Psoas muscle (tissue), 8 donors: Measurements from ENCODE around the gene CD4. TPM values are rescaled to one million over a fixed set of nuclear protein-coding genes. Genes with fewer than 3 reads are reported as not detected.
"Not testable (repeated sequence)": the region's sequence is repeated elsewhere in the genome, so short reads cannot be mapped to it uniquely, and the experiment has no call there.

Experiments
- ATAC-seq, 4 donors: fragments of 200-7000 bp; cut with Tn5 transposase; one replicate each; pipeline ENCODE4 v1.9.1; 2020; ENCODE audit warnings: moderate library complexity in 3 of 4, mild to moderate bottlenecking in 2 of 4
- DNase-seq, 2 donors: peaks; one replicate each; pipeline ENCODE4 v3.0.0-alpha.2; 2020
- H3K27ac ChIP-seq: fragments of 200-600 bp; one replicate; pipeline ENCODE4 v1.8.0; 2022
- H3K27me3 ChIP-seq, 3 donors: fragments of 200-600 bp in 1 of 3; one replicate each; pipeline versions ENCODE4 v1.6.1 to v1.8.0; 2013 to 2022; ENCODE audit warnings: low read length in 2 of 3, mild to moderate bottlenecking in 2 of 3, moderate library complexity in 1 of 3; ENCODE audit not compliant: insufficient read depth in 3 of 3
- H3K36me3 ChIP-seq, 2 donors: fragments of 200-600 bp in 1 of 2; one replicate each; pipeline versions ENCODE4 v1.6.1 to v1.8.0; 2013 to 2022; ENCODE audit warnings: low read depth in 1 of 2, mild to moderate bottlenecking in 1 of 2, moderate library complexity in 1 of 2; ENCODE audit not compliant: insufficient read depth in 1 of 2
- H3K4me1 ChIP-seq: fragments of 200-600 bp; one replicate; pipeline ENCODE4 v1.8.0; 2022
- H3K4me3 ChIP-seq: fragments of 200-600 bp; one replicate; pipeline ENCODE4 v1.8.0; 2022; ENCODE audit warnings: mild to moderate bottlenecking
- H3K9me3 ChIP-seq: fragments of 200-600 bp; one replicate; pipeline ENCODE4 v1.8.0; 2022
- WGBS, 3 donors: extraction: QIAGEN DNeasy Blood & Tissue Kit; methylation state at CpG; one replicate each; pipeline versions ENCODE4 v1.1.6 to v1.1.7; 2013; 5-methylcytosine and 5-hydroxymethylcytosine counted together
- intact Hi-C, 2 donors: fragments of 100-400 bp; cut with DNase I; formaldehyde crosslinking; loops; one replicate each; pipeline versions ENCODE4 v1.11.0 to v1.14.2; 2022
- polyA plus RNA-seq, 3 donors: library from polyadenylated mRNA; stranded (reverse); fragments of 200-250 nt; gene quantifications; one replicate each; pipeline ENCODE4 v1.2.3, GENCODE V29; 2013
- total RNA-seq, 4 donors: library from RNA; stranded (reverse); fragmentation: NEBNext Ultra II Directional in 2 of 4; extraction: Animal tissue kit (Norgen Biotek cat#: 25700) in 2 of 4; gene quantifications; one replicate each; pipeline versions ENCODE4 v1.2.1 to v1.2.4, GENCODE V29; 2021 to 2023
- TF ChIP-seq, protein P1 (sequence below): fragments of 200-600 bp; IDR thresholded peaks from one replicate; pipeline ENCODE4 v1.8.0; 2022; ENCODE audit warnings: antibody characterized with exemption
- donor health status: healthy with polysubstance abuse.
- donor health status: DM: no; HTN: no; CAD: no; lungs with moderate emphysema.
- donor health status: Bipolar disorder and iron deficiency.
- donor health status: healthy.
- donor health status: DM: yes; HTN: yes; CAD: no.
- donor health status: DM: no; HTN: no; CAD: no.
- donor health status: DM: no; HTN: no; CAD: no.
- donor health status: DM: yes; HTN: yes; CAD: no.

Gene CD4
- total and polyA plus RNA-seq, 7 donors, result 0.47 to 4.9 (median 2.3) TPM

DNA sequence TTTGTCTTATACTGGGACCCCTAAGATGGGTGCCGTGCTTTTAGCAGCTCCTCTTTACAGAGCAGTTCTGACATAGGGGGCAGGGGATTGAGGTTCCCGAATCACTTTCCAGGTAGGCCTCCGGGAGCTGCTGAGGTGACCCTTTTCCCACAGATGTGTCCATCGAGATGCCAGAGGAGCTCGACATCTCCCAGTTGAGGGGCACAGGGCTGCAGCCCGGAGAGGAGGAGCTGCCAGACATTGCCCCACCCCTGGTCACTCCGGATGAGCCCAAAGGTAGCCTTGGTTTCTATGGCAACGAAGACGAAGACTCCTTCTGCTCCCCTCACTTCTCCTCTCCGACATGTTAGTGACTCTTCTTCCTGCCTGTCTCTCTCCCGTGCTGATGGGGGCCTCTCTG lies 73.7 kb downstream of the CD4 start:
- H3K27ac ChIP-seq, result no peak overlapping the region
- no peak for DNase-seq
- TF ChIP-seq, protein P1, sequence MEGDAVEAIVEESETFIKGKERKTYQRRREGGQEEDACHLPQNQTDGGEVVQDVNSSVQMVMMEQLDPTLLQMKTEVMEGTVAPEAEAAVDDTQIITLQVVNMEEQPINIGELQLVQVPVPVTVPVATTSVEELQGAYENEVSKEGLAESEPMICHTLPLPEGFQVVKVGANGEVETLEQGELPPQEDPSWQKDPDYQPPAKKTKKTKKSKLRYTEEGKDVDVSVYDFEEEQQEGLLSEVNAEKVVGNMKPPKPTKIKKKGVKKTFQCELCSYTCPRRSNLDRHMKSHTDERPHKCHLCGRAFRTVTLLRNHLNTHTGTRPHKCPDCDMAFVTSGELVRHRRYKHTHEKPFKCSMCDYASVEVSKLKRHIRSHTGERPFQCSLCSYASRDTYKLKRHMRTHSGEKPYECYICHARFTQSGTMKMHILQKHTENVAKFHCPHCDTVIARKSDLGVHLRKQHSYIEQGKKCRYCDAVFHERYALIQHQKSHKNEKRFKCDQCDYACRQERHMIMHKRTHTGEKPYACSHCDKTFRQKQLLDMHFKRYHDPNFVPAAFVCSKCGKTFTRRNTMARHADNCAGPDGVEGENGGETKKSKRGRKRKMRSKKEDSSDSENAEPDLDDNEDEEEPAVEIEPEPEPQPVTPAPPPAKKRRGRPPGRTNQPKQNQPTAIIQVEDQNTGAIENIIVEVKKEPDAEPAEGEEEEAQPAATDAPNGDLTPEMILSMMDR, result no peak
- ATAC-seq, result no peak
- H3K36me3 ChIP-seq, result peaks cover 13 to 84% of the 10 kb centered on the region in 2 donors
- peaks cover 6% of the 10 kb centered on the region for H3K4me1 ChIP-seq
- no peaks in the 10 kb centered on the region for H3K9me3 ChIP-seq
- H3K27me3 ChIP-seq, result no peaks in the 10 kb centered on the region
- intact Hi-C loops, result loop anchor here in 1 of 2 donors (10.0 kb wide), 1 partner anchor 252 kb away; no protein-coding TSS in a partner anchor
- WGBS, 3 donors, result 92% methylated on average over 11 of the region's 11 CpGs
- no peak overlapping the region for H3K4me3 ChIP-seq

DNA sequence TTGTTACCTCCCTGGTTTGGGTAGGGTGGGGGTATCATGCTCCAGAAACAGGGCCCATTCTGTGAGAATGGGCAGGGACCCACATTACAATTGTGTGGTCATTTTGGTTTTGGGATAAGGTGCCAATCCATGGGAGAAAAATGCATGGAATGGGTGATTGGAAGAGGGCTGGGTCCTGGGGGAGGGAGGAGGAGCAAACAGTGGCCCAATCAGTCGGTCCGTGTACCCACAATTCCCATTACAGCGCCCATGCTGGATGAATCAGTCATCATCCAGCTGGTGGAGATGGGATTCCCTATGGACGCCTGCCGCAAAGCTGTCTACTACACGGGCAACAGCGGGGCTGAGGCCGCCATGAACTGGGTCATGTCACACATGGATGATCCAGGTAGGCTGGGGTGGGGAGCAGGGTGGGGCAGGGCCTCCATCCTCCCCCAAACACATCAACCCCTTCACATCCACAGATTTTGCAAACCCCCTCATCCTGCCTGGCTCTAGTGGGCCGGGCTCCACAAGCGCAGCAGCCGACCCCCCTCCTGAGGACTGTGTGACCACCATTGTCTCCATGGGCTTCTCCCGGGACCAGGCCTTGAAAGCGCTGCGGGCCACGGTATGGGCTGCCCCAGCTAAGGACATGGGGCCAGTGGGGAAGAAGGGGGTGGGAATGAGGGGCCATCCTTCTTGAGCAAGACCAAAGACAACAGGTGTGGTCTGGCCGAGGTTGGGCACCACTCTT lies 74.4 kb downstream of the CD4 start:
- peaks cover 8% of the 10 kb centered on the region for H3K4me1 ChIP-seq
- intact Hi-C loops, result loop anchor here in 1 of 2 donors (10.0 kb wide), 1 partner anchor 251 kb away; no protein-coding TSS in a partner anchor
- no peak overlapping the region for H3K27ac ChIP-seq
- DNase-seq (no peak), ATAC-seq (no peak)
- H3K27me3 ChIP-seq, result no peaks in the 10 kb centered on the region
- H3K36me3 ChIP-seq, result peaks cover 8 to 77% of the 10 kb centered on the region in 2 donors
- H3K4me3 ChIP-seq, result no peak overlapping the region
- TF ChIP-seq, protein P1, result no peak
- H3K9me3 ChIP-seq, result no peaks in the 10 kb centered on the region
- 92 to 94% (median 94%) methylated on average over 16 of the region's 16 CpGs for WGBS, 3 donors

DNA sequence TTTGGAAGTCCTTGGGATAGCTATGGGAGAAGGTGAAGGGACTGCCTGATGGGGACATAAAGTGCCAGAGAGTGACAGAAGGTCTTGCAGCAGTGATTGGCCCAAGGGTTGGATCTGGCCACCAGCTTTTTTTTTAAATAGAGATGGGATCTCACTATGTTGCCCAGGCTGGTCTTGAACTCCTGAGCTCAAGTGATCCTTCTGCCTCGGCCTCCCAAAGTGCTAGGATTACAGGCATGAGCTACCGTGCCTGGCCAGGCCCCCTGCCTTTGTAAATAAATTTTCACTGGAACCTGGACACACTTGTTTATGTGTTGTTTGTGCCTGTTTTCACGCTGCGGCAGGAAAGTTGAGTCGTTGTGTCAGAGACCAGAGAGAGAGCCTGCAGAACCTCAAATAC lies 76.0 kb downstream of the CD4 start:
- DNase-seq, H3K9me3 ChIP-seq, H3K27me3 ChIP-seq, H3K27ac ChIP-seq, H3K4me3 ChIP-seq, ATAC-seq: not testable (repeated sequence)
- Histone ChIP-seq H3K36me3 (peaks cover 7 to 77% of the 10 kb centered on the region in 2 donors), H3K4me1 (peaks cover 21% of the 10 kb centered on the region)
- intact Hi-C loops, result loop anchor here in 1 of 2 donors (5.0 to 10.0 kb wide), 2 partner anchors 72 to 249 kb away; no protein-coding TSS in a partner anchor
- 90 to 93% (median 91%) methylated on average over 5 of the region's 5 CpGs for WGBS, 3 donors

- ATAC-seq, result no peak
- intact Hi-C loops, result loop anchor here in 1 of 2 donors (5.0 to 10.0 kb wide), 2 partner anchors 71 to 248 kb away; no protein-coding TSS in a partner anchor
- Histone ChIP-seq H3K9me3 (no peaks in the 10 kb centered on the region), H3K4me3 (peak overlapping the region; percentile 94), H3K36me3 (peaks cover 7 to 77% of the 10 kb centered on the region in 2 donors), H3K4me1 (peaks cover 26% of the 10 kb centered on the region), H3K27me3 (no peaks in the 10 kb centered on the region), H3K27ac (peak overlapping the region; percentile 97)
- TF ChIP-seq, protein P1, result no peak
- WGBS, 3 donors, result 71 to 73% (median 72%) methylated on average over 18 to 19 of the region's 19 CpGs
- DNase-seq, result no peak
Observed at GRCh38 chr12:6866163-6866919, 77.0 kb downstream of the CD4 start.

GRCh38 chr12:6866920-6867412 lies 77.6 kb downstream of the CD4 start:
- Histone ChIP-seq H3K27ac (peak overlapping the region; percentile 97), H3K36me3 (peaks cover 7 to 74% of the 10 kb centered on the region in 2 donors), H3K9me3 (no peaks in the 10 kb centered on the region), H3K27me3 (no peaks in the 10 kb centered on the region), H3K4me3 (peak overlapping the region; percentile 94), H3K4me1 (peaks cover 32% of the 10 kb centered on the region)
- WGBS, 3 donors, result 1 to 3% (median 2%) methylated on average over 27 to 33 of the region's 33 CpGs
- peak; percentile 4 to 35 (median 12) for ATAC-seq
- intact Hi-C loops, result loop anchor here in 1 of 2 donors (5.0 to 10.0 kb wide), 2 partner anchors 70 to 248 kb away; no protein-coding TSS in a partner anchor
- TF ChIP-seq, protein P1, result no peak
- no peak for DNase-seq
